ENCODE data around the gene H19. TPM values are rescaled to one million over a fixed set of nuclear protein-coding genes. Genes with fewer than 3 reads are reported as not detected.

Gene H19
- total RNA-seq, 1 donor from 2014 or later = 18,800 TPM

DNA sequence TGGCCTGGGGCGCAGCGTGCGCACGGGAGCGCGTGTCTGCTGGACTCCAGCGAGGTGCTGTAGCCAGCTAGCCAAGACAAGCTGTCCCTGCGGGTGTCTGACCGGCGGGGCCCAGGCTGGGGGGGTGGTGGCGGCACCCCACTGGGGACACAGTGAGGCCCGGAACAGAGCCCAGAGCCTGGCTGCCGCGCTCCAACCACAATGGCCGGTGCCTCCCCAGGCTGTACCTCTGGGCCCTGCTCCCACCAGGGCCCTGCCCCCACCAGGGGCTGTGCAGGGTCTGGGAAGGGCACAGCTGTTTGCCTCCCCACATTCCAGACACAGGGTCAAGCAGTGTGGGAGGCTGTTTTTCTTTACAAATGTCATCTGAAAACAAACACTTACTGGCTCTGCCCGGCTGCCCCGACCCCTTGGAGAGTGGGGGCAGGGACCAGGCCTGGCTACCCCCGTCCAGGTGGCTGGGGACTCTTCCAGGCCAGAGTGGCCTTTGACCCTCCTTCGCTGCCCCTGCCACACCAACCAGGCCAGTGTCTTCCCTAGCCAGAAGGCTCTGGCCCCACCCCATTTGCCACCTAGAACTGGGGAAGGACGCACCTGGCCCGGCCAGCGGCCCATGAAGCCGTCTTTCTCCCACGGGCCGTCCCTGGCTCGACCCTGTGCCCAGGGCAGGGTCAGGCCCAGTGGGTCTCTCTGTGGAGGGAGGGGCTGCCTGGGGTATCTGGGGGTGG, 14.6 kb downstream of the H19 start:
- no peak for DNase-seq

- DNase-seq = no peak
Observed at GRCh38 chr11:1979607-1980006, 18.0 kb downstream of the H19 start.

GRCh38 chr11:1978720-1979473, 18.7 kb downstream of the H19 start:
- DNase-seq = no peak

GRCh38 chr11:1975185-1975584, 22.5 kb downstream of the H19 start:
- no peak for DNase-seq

DNA sequence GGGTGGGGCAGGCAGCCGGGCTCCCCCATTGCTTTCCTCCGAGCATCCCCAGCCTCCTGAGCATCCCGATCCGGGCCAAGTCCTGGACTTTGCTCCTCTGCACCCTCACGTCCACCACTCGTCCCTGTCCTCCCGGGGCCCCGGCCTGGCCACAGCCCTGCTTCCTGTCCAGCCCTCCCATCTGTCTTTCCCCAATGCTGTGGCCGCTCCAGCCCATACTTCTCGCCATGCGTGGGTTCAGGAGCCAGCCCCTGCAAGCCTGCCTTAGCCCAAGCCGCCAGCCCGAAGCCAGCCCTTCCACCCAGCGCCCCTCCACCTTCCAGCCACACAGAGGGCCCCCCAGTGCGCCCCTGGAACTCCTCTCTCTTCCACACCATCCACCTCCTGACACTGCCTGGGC, 26.7 kb downstream of the H19 start:
- peak; percentile 0 for DNase-seq

GRCh38 chr11:1969776-1970175, 27.9 kb downstream of the H19 start:
- no peak for DNase-seq

DNA sequence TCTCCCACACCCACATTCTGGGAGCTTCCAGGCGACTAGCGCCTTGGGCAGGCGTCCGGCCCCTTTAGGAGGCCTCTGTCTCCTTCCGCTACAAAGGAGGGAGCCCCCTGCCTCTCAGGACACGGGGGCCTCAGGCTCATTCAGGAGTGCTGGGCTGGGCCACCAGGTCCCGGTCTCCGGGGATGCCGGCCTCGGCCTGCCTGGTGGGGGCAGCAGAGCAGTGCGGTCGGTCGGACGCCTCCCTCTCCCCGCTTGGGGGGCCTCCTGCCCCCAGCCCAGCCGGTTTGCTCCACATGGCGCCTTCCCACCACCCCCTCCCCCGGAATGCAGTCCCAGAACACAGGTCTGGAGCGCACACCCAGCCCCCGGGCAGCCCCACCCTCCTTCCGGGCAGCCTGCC, 28.6 kb downstream of the H19 start:
- DNase-seq = no peak

- no peak for DNase-seq
Observed at GRCh38 chr11:1968454-1969002, 29.1 kb downstream of the H19 start.

DNA sequence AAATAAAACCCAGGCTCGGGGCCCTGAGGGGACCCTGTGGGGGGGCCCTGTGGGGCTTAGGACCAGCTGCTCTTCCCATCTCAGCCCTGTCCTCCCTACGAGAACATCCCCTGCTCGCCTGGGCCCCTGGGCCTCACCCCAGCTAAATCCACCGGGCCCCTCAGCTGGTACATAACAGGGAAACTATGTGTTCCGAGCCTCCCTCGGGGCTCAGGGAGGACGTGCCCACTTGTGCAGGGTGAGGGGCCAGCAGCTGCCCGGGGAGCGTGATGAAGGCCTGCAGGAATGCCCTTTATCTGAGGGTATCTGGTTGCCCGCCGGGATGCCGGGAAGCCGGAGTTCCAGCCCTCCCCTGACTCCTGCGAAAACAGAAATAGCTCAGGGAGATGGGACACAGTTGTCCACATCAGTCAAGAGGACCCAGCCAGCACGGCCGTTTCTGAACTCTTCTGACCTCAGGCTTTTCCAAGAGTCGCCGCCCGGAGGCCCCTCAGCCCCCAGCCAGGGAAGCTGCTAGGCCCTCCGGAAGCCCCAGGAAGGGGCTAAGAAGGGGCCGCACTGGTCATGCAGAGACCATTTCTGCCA, 29.9 kb downstream of the H19 start:
- peak; percentile 89 for DNase-seq

DNA sequence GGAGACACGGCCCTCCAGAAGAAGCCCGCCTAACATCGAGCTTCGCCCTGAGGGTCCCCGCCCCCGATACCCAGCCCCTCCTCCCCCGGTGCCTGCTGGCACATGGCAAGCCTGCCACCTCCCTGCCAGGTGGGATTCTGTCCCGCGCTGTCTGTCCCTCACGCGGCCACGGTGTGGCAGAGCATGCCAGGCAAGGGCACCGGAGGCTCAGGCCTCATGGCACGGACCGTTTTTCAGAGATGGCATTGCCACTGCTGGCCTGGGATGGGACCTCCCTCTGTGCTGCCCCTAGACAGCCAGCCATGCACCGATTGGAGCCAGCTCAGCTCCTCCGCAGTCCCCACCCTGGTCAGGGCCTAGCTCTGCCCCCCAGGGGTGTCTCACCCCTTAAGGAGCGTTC, 31.1 kb downstream of the H19 start:
- no peak for DNase-seq

DNA sequence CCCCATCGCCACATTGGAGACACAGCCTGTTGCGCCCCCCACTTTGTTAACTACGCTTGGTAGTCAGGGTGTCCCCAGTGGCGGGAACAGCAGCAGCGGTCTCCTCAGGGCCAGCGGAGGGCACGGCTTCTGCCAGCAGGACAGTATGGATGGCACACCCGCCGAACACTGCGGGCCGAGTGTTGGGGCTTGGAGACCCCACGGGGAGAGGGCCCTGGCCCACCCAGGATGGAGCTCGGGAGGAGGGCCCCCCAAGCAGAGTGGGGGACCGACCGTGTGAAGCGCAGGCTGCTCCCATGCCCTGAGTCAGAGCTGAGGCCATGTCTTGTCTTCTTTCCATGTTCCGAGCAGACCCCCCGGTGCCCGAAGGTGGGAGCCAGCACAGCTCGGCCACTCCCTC, 32.7 kb downstream of the H19 start:
- no peak for DNase-seq

GRCh38 chr11:1964348-1964747, 33.3 kb downstream of the H19 start:
- no peak for DNase-seq

- no peak for DNase-seq
Observed at GRCh38 chr11:1963864-1964263, 33.8 kb downstream of the H19 start.

- no peak for DNase-seq
Observed at GRCh38 chr11:1959786-1960185, 37.9 kb downstream of the H19 start.

GRCh38 chr11:1958367-1958766, 39.3 kb downstream of the H19 start:
- DNase-seq = no peak

- DNase-seq = no peak
Observed at GRCh38 chr11:1953489-1954266, 44.0 kb downstream of the H19 start.

DNA sequence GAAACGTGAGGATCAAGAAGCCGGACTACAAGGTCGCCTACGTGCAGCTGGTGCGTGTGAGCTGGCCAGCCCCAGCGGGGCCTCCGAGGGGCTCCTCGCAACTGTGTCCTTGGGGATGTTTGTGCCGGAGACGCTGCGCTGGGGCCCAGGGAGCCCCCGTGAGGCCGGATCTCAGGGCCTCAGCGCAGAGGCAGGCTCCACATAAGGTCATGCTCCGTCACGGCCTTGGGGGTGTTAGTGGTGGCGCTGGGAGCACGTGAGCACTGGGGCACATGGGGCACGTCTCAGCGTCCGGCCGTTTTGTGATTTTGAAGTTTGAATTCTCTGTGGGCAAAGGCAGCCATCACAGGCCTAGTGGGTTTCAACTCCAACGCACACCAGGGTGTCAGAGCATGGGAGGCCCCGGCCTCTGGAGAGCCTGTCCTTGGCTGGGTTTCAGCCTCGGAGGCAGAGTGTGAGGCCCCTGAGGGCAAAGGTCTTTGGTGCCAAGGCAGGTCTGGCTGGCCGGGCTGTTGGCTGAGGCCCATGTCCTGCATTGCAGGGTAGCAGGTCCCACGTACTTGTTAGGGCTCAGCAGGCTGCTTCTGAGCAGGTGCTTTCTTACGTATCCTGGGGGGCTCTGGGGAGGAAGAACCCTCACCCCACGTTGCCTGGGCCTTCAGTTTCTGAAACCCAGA, 44.7 kb downstream of the H19 start:
- no peak for DNase-seq

DNA sequence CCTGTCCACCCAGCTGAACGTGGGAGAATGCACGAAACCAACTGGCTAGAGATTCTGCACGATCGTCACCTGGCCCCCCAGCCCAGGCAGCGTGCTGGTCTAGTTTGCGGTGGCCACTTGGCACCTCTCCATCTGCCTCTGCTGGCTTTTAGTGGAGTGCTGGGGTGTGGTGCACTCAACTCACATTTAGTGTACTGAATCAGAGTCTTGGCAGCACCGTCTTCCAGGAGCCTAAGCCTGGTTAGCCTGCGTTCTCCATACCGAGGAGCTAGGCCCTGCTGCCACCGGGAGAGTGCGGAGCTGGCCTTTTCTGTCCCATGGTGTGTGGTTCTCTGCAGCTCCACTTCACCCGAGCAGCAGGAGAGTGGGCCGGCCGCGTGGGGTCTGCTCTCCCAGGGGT, 47.7 kb downstream of the H19 start:
- DNase-seq = no peak

DNA sequence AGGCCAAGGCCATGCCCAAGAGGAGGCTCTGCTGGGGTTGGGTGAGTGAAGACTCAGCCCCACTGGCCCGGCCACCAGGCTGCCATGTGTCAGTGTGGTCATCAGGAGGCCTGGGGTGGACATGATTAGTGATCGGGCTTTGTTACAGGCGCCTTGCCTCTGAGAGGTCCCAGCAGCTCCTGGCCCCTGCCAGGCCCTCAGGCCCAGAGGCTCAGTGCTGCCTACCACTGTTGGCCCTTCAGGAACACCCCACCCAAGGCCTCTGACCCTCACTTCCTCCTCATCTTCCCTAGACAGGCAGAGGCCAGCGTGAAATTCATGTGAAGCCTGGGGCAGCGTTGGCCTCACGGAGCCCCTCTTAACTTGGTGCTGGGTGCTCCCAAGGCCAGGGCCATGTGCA, 48.3 kb downstream of the H19 start:
- no peak for DNase-seq

- DNase-seq = no peak
Observed at GRCh38 chr11:1948389-1948788, 49.3 kb downstream of the H19 start.

GRCh38 chr11:1947592-1948237, 49.9 kb downstream of the H19 start:
- DNase-seq = no peak

All from tongue (tissue), 2 donors.